ENCODE results near the gene PIGQ.

DNA sequence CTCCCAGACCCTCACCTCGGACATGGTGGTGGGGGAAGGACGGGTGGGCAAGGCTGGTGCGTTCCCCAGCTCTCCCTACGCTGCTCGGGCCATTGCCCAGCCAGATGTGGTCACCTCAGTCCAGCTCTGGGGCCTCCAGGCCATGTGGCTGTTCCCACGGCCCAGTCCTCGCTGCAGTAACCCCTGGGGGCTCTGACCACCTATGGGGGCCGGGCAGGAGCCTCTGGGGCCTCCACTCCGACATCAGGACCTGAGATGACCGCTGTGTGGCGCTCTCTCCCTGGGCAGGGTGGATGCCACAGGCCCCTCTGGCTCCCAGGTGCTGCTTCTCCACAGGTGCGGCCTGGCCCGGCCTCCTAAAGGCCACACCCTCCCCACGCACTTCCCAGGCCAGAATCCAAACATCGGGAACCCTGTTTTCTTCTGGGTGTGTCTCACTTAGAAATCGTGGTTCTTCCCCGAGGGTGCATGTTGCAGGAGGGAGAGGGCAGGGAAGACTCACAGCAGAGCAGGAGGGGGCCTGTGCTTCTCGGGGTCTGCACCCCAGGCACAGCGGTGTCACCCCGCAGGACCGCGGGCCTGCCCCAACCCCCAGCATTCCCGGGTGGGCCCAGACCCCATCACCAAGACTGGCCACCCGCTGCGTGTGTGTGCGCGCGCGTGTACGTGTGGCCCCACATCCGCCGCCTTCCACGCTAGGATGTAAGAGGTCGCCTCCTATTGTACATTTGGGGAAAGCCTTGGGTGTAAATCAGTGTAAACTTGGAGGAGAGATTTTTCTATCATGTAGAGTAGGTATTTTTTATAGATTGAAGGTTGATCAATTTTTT, 48.2 kb upstream of the PIGQ start:
- TF ChIP-seq CTCF (conservative IDR thresholded peaks at IDR 0.05): no peak
- no peak for TF ChIP-seq EZH2 (IDR thresholded peaks at IDR 0.05; ENCODE audit: low read depth)

All from PC-9 (cell line).